H1 (cell line): ENCODE results near the gene VNN1. TPM values are rescaled to one million over a fixed set of nuclear protein-coding genes. Genes with fewer than 3 reads are reported as not detected.

Source experiments
- CTCF ChIA-PET: fragments of 300-600 bp; sonication (Branson Sonifier 250); formaldehyde crosslinking; loops from one replicate; lab custom pipeline; 2021; ENCODE audit not compliant: partially characterized antibody; lab: Charles Lee
- POLR2A ChIA-PET: fragments of 300-600 bp; sonication (Branson Sonifier 250); formaldehyde crosslinking; loops from one replicate; lab custom pipeline; 2021; ENCODE audit warnings: inconsistent platforms; ENCODE audit not compliant: partially characterized antibody; lab: Charles Lee
- DNase-seq, 2 experiments: peaks; one replicate each; pipeline versions ENCODE4 v3.0.0 to v3.0.0-alpha.2; 2010 to 2022; ENCODE audit warnings: low spot score in 2 of 2, low read depth in 1 of 2, mixed read lengths in 1 of 2
- FAIRE-seq: peaks from 2 replicates; lab custom pipeline; 2011; peaks lifted over from hg19 to GRCh38; lab: Jason Lieb, UNC
- H2AFZ ChIP-seq: 2 replicates; pipeline ENCODE4 v1.8.1; 2012; ENCODE audit warnings: low read length, inconsistent platforms
- H2AK5ac ChIP-seq: 2 replicates; pipeline ENCODE4 v1.6.1; 2013; ENCODE audit warnings: low read depth, low read length
- H2BK120ac ChIP-seq: replicated peaks from 2 replicates; pipeline ENCODE3; 2013; ENCODE audit warnings: low read depth, low read length, inconsistent platforms
- H2BK12ac ChIP-seq: 2 replicates; pipeline ENCODE4 v1.6.1; 2013; ENCODE audit warnings: low read depth, low read length
- H2BK15ac ChIP-seq: 2 replicates; pipeline ENCODE4 v1.6.1; 2013; ENCODE audit warnings: low read length
- H2BK20ac ChIP-seq: 2 replicates; pipeline ENCODE4 v1.6.1; 2013; ENCODE audit warnings: low read length
- H2BK5ac ChIP-seq: 2 replicates; pipeline ENCODE4 v1.6.1; 2013; ENCODE audit warnings: low read depth, low read length
- H3K14ac ChIP-seq: 2 replicates; pipeline ENCODE4 v1.6.1; 2013; ENCODE audit warnings: inconsistent platforms; ENCODE audit not compliant: insufficient read length
- H3K18ac ChIP-seq: 2 replicates; pipeline ENCODE4 v1.6.1; 2013; ENCODE audit warnings: low read length; ENCODE audit errors: extremely low read depth
- H3K23ac ChIP-seq: 2 replicates; pipeline ENCODE4 v1.6.1; 2013; ENCODE audit warnings: inconsistent platforms; ENCODE audit not compliant: insufficient read length
- H3K23me2 ChIP-seq: 2 replicates; pipeline ENCODE4 v1.6.1; 2013; ENCODE audit warnings: low read depth, low read length
- H3K27ac ChIP-seq: 2 replicates; pipeline ENCODE4 v1.6.1; 2011; ENCODE audit warnings: low read depth, low read length, inconsistent platforms
- H3K27me3 ChIP-seq, 4 experiments: replicated peaks in 1 of 4; 1 replicate in 1 of 4; 2 replicates in 3 of 4; pipeline versions ENCODE4 v1.6.1 to v1.8.1; 2011 to 2013; ENCODE audit warnings: low read length in 3 of 4, mild to moderate bottlenecking in 3 of 4, inconsistent platforms in 2 of 4, mixed read lengths in 2 of 4, moderate library complexity in 1 of 4; ENCODE audit not compliant: control insufficient read depth in 3 of 4, insufficient read depth in 3 of 4; ENCODE audit errors: extremely low read depth in 1 of 4
- H3K36me3 ChIP-seq, 4 experiments: 2 replicates each; pipeline versions ENCODE4 v1.6.1 to v1.8.1; 2011 to 2013; ENCODE audit warnings: mild to moderate bottlenecking in 4 of 4, low read length in 3 of 4, moderate library complexity in 2 of 4, control low read depth in 1 of 4, inconsistent platforms in 1 of 4; ENCODE audit not compliant: insufficient read depth in 4 of 4, control insufficient read depth in 2 of 4
- H3K4ac ChIP-seq: replicated peaks from 2 replicates; pipeline ENCODE3; 2013; ENCODE audit warnings: low read length, low read depth, mixed read lengths, inconsistent platforms; ENCODE audit not compliant: insufficient read length
- H3K4me1 ChIP-seq, 4 experiments: replicated peaks in 1 of 4; 1 replicate in 1 of 4; 2 replicates in 3 of 4; pipeline versions ENCODE4 v1.6.1 to v1.8.1; 2011 to 2013; ENCODE audit warnings: low read length in 3 of 4, inconsistent platforms in 2 of 4, mixed read lengths in 1 of 4; ENCODE audit not compliant: insufficient read depth in 4 of 4, control insufficient read depth in 3 of 4
- H3K4me2 ChIP-seq, 2 experiments: 2 replicates each; pipeline versions ENCODE4 v1.6.1 to v1.8.1; 2011 to 2013; ENCODE audit warnings: low read depth in 2 of 2, low read length in 2 of 2, control low read depth in 1 of 2, inconsistent platforms in 1 of 2, mild to moderate bottlenecking in 1 of 2; ENCODE audit not compliant: insufficient read depth in 1 of 2
- H3K4me3 ChIP-seq, 4 experiments: fragments of 200-600, 300-600 bp in 1 of 4; sonication (generic), shearing (Covaris generic), sonication (Bioruptor Twin) in 1 of 4; 2 replicates each; pipeline versions ENCODE4 v1.5.1 to v1.8.1; 2011 to 2016; ENCODE audit warnings: low read length in 4 of 4, low read depth in 3 of 4, control low read depth in 2 of 4, inconsistent platforms in 2 of 4, mild to moderate bottlenecking in 2 of 4, mixed read lengths in 1 of 4, moderate library complexity in 1 of 4; ENCODE audit not compliant: insufficient read depth in 2 of 4; ENCODE audit errors: extremely low read depth in 1 of 4
- H3K56ac ChIP-seq: replicated peaks from 2 replicates; pipeline ENCODE3; 2013; ENCODE audit warnings: low read depth, mild to moderate bottlenecking, mixed read lengths, low read length, inconsistent platforms; ENCODE audit not compliant: insufficient read length
- H3K79me1 ChIP-seq: 2 replicates; pipeline ENCODE4 v1.6.1; 2013; ENCODE audit warnings: low read depth, low read length, control low read depth
- H3K79me2 ChIP-seq, 2 experiments: 2 replicates each; pipeline versions ENCODE4 v1.6.1 to v1.8.1; 2012 to 2013; ENCODE audit warnings: low read length in 2 of 2, mild to moderate bottlenecking in 2 of 2, inconsistent platforms in 1 of 2; ENCODE audit not compliant: insufficient read depth in 2 of 2, control insufficient read depth in 1 of 2
- H3K9ac ChIP-seq, 4 experiments: replicated peaks in 1 of 4; 1 replicate in 1 of 4; 2 replicates in 3 of 4; pipeline versions ENCODE4 v1.6.1 to v1.8.1; 2011 to 2013; ENCODE audit warnings: low read depth in 3 of 4, low read length in 3 of 4, control low read depth in 2 of 4, mild to moderate bottlenecking in 2 of 4, moderate library complexity in 2 of 4, inconsistent platforms in 1 of 4; ENCODE audit errors: extremely low read depth in 1 of 4
- H3K9me3 ChIP-seq, 2 experiments: 2 replicates each; pipeline versions ENCODE4 v1.6.1 to v1.8.1; 2012 to 2013; ENCODE audit warnings: mild to moderate bottlenecking in 2 of 2, moderate library complexity in 2 of 2, control low read depth in 1 of 2, inconsistent platforms in 1 of 2, low read depth in 1 of 2, low read length in 1 of 2, mixed read lengths in 1 of 2; ENCODE audit not compliant: insufficient read depth in 2 of 2
- H4K20me1 ChIP-seq, 2 experiments: replicated peaks in 1 of 2; 2 replicates each; pipeline versions ENCODE3 to v1.8.1; 2011 to 2013; ENCODE audit warnings: inconsistent platforms in 2 of 2, low read length in 2 of 2, mild to moderate bottlenecking in 1 of 2; ENCODE audit not compliant: insufficient read depth in 2 of 2, control insufficient read depth in 1 of 2
- H4K5ac ChIP-seq: 2 replicates; pipeline ENCODE4 v1.6.1; 2013; ENCODE audit warnings: low read length, low read depth, mixed read lengths, inconsistent platforms; ENCODE audit not compliant: insufficient read length
- H4K8ac ChIP-seq: 2 replicates; pipeline ENCODE4 v1.8.0; 2013; ENCODE audit warnings: mild to moderate bottlenecking, moderate library complexity, low read length, inconsistent platforms; ENCODE audit not compliant: insufficient read depth; ENCODE audit errors: extremely low read depth
- H4K91ac ChIP-seq: replicated peaks from 2 replicates; pipeline ENCODE3; 2013; ENCODE audit warnings: low read length, mixed read lengths, inconsistent platforms; ENCODE audit not compliant: insufficient read length
- WGBS, 2 experiments: shearing (Covaris generic) in 1 of 2; methylation state at CpG; one replicate each; pipeline versions ENCODE4 v1.1.6 to v1.1.7; 2013 to 2015; ENCODE audit warnings: low lambda C conversion rate in 2 of 2, mixed read lengths in 2 of 2, inconsistent platforms in 1 of 2, low coverage in 1 of 2, missing lambda C conversion rate in 1 of 2; ENCODE audit not compliant: insufficient replicate concordance in 2 of 2, insufficient coverage in 1 of 2, insufficient read length in 1 of 2; ENCODE audit errors: extremely low coverage in 1 of 2, missing lambda C conversion rate in 1 of 2; 5-methylcytosine and 5-hydroxymethylcytosine counted together
- polyA plus RNA-seq, 7 experiments: library from polyadenylated mRNA; depleted of rRNA in 3 of 7; stranded (reverse) in 5 of 7; unstranded in 2 of 7; fragments of >200 nt in 5 of 7; fragments of 200-250 nt in 2 of 7; gene quantifications; 1 replicate in 5 of 7; 2 replicates in 1 of 7; 4 replicates in 1 of 7; pipeline versions ENCODE4 v1.2.1 to v1.2.3, GENCODE V29; 2011 to 2013; ENCODE audit warnings: missing spikeins in 2 of 7, mixed read lengths in 2 of 7
- total RNA-seq: library from RNA; stranded (reverse); fragmentation: NEBNext Ultra II Directional; extraction: Animal tissue kit (Norgen Biotek cat#: 25700); gene quantifications from 2 replicates; pipeline ENCODE4 v1.2.1, GENCODE V29; 2021

VNN1 gene
- total and polyA plus RNA-seq, 2 of the 8 experiments (the other 6 are each of a cell fraction or from before 2014, with no cell fraction given), result not detected

- H2BK120ac ChIP-seq, result no peak overlapping the region
- H3K14ac ChIP-seq, result no peak overlapping the region
- H4K8ac ChIP-seq, result no peak overlapping the region
- 86% methylated on average over 1 of the region's 1 CpG; no CpG with 5 or more reads in 1 of the 2 experiments for WGBS, 2 experiments
- no peaks in the 10 kb centered on the region for H3K23me2 ChIP-seq
- H2BK20ac ChIP-seq, result no peak overlapping the region
- H3K27ac ChIP-seq, result no peak overlapping the region
- no peaks in the 10 kb centered on the region for H4K20me1 ChIP-seq
- H3K27me3 ChIP-seq, result no peaks in the 10 kb centered on the region
- no peak overlapping the region for H3K4me2 ChIP-seq
- no peak overlapping the region for H2AFZ ChIP-seq
- no peaks in the 10 kb centered on the region for H3K4me1 ChIP-seq
- H4K5ac ChIP-seq, result no peak overlapping the region
- FAIRE-seq (no peak), DNase-seq (no peak)
- no peaks in the 10 kb centered on the region; a peak in 1 of 4 replicates for H3K9me3 ChIP-seq
- H3K23ac ChIP-seq, result no peak overlapping the region
- POLR2A ChIA-PET, result no interaction called here
- no peak overlapping the region for H2BK15ac ChIP-seq
- H3K4me3 ChIP-seq, result no peak overlapping the region
- H3K36me3 ChIP-seq, result no peaks in the 10 kb centered on the region
- H4K91ac ChIP-seq, result no peak overlapping the region
- no peak overlapping the region for H3K4ac ChIP-seq
- H3K56ac ChIP-seq, result no peak overlapping the region
- no peaks in the 10 kb centered on the region for H3K79me2 ChIP-seq
- H2AK5ac ChIP-seq, result no peak overlapping the region
- no peak overlapping the region for H3K9ac ChIP-seq
- CTCF ChIA-PET, result interaction anchor here (1.0 to 1.2 kb wide), 2 partner anchors 12 to 14 kb away, joined by 3 to 4 read pairs; no protein-coding TSS in a partner anchor
- H2BK12ac ChIP-seq, result no peak overlapping the region
- H2BK5ac ChIP-seq, result no peak overlapping the region
- H3K79me1 ChIP-seq, result no peaks in the 10 kb centered on the region
- no peak overlapping the region for H3K18ac ChIP-seq
These were observed 34.6 kb upstream of the VNN1 start for GRCh38 chr6:132748446-132748845.
